HG03139 (cell line): Measurements from ENCODE around the gene BMPER.

ENCODE experiments used
- ATAC-seq: cut with Tn5 transposase; IDR thresholded peaks from one replicate; pipeline ENCODE4 v1.9.1; 2021; ENCODE audit not compliant: unreplicated experiment

BMPER gene

GRCh38 chr7:33887266-33887975, 17.9 kb upstream of the BMPER start:
- no peak for ATAC-seq

GRCh38 chr7:33888166-33888565, 17.2 kb upstream of the BMPER start:
- ATAC-seq, result no peak

- no peak for ATAC-seq
These were observed 12.4 kb upstream of the BMPER start for GRCh38 chr7:33892945-33893344.

- ATAC-seq, result no peak
These were observed 12.0 kb upstream of the BMPER start for GRCh38 chr7:33893377-33893776.

GRCh38 chr7:33895025-33895804, 10.1 kb upstream of the BMPER start:
- peak; percentile 99 for ATAC-seq

GRCh38 chr7:33900501-33900900, 4.8 kb upstream of the BMPER start:
- no peak for ATAC-seq

- no peak for ATAC-seq
These were observed 4.1 kb upstream of the BMPER start for GRCh38 chr7:33901199-33901598.

- ATAC-seq, result no peak
These were observed 3.5 kb upstream of the BMPER start for GRCh38 chr7:33901847-33902246.

GRCh38 chr7:33902746-33903145, 2.6 kb upstream of the BMPER start:
- no peak for ATAC-seq

- no peak for ATAC-seq
These were observed 1.3 kb upstream of the BMPER start for GRCh38 chr7:33903791-33904680.

- ATAC-seq, result no peak
These were observed 504 bp upstream of the BMPER start for GRCh38 chr7:33904681-33905388.

GRCh38 chr7:33906697-33907096, 1.4 kb downstream of the BMPER start:
- no peak for ATAC-seq

- no peak for ATAC-seq
These were observed 2.3 kb downstream of the BMPER start for GRCh38 chr7:33907625-33908024.

GRCh38 chr7:33909318-33909717, 4.0 kb downstream of the BMPER start:
- ATAC-seq, result no peak

GRCh38 chr7:33909755-33910154, 4.4 kb downstream of the BMPER start:
- no peak for ATAC-seq

- no peak for ATAC-seq
These were observed 5.4 kb downstream of the BMPER start for GRCh38 chr7:33910756-33911155.

GRCh38 chr7:33916357-33917081, 11.2 kb downstream of the BMPER start:
- no peak for ATAC-seq

- no peak for ATAC-seq
These were observed 12.3 kb downstream of the BMPER start for GRCh38 chr7:33917661-33918060.

GRCh38 chr7:33918438-33919143, 13.3 kb downstream of the BMPER start:
- no peak for ATAC-seq

GRCh38 chr7:33919449-33919848, 14.1 kb downstream of the BMPER start:
- no peak for ATAC-seq
